A549 (cell line): ENCODE measurements around the gene USP2. TPM values are rescaled to one million over a fixed set of nuclear protein-coding genes. Genes with fewer than 3 reads are reported as not detected.
"Not testable (repeated sequence)": the region's sequence is repeated elsewhere in the genome, so short reads cannot be mapped to it uniquely, and the experiment has no call there.

Experiments used
- ATAC-seq, 2 experiments: fragments of 200-7000 bp in 1 of 2; fragments of >200 bp in 1 of 2; cut with Nextera tagmentation in 1 of 2; cut with Tn5 transposase in 1 of 2; 3 replicates each; pipeline versions ENCODE4 v1.8.0 to v1.9.1; 2018 to 2020; ENCODE audit warnings: mild to moderate bottlenecking in 1 of 2, moderate library complexity in 1 of 2
- CTCF ChIA-PET: fragments of 300-600 bp; sonication (Branson Sonifier 250); formaldehyde crosslinking; extraction: SDS; loops from one replicate; lab custom pipeline; 2021; ENCODE audit warnings: antibody characterized with exemption, inconsistent platforms; lab: Yijun Ruan, JAX
- POLR2A ChIA-PET: fragments of 350-600 bp; formaldehyde crosslinking; extraction: SDS; loops from one replicate; lab custom pipeline; 2021; ENCODE audit warnings: antibody characterized with exemption, inconsistent platforms; lab: Yijun Ruan, JAX
- DNase-seq, 2 experiments: peaks; one replicate each; pipeline versions ENCODE4 v3.0.0 to v3.0.0-alpha.2; 2011 to 2016; ENCODE audit warnings: low read depth in 1 of 2, low spot score in 1 of 2
- FAIRE-seq: peaks from 2 replicates; lab custom pipeline; 2011; peaks lifted over from hg19 to GRCh38; lab: Jason Lieb, UNC
- H3K27ac ChIP-seq, 2 experiments: fragments of >200 bp; sonication (Bioruptor Twin); formaldehyde crosslinking; 3 replicates each; pipeline ENCODE4 v1.5.1; 2016 to 2017
- H3K4me1 ChIP-seq: fragments of >200 bp; sonication (Bioruptor Twin); formaldehyde crosslinking; 3 replicates; pipeline ENCODE4 v1.6.1; 2016
- H3K4me2 ChIP-seq: fragments of >200 bp; sonication (Bioruptor Twin); formaldehyde crosslinking; 3 replicates; pipeline ENCODE4 v1.6.1; 2016
- H3K4me3 ChIP-seq: fragments of >200 bp; sonication (Bioruptor Twin); formaldehyde crosslinking; 3 replicates; pipeline ENCODE4 v1.5.1; 2016
- H3K9me3 ChIP-seq: fragments of >200 bp; sonication (Bioruptor Twin); formaldehyde crosslinking; 3 replicates; pipeline ENCODE4 v1.6.1; 2016
- CBX2 ChIP-seq: fragments of 200-600 bp; sonication (generic); IDR thresholded peaks from 2 replicates; pipeline ENCODE4 v1.6.1; 2016; ENCODE audit warnings: low read depth, mild to moderate bottlenecking, borderline replicate concordance
- CEBPB ChIP-seq, 2 experiments: fragments of >200 bp in 1 of 2; sonication (Bioruptor Twin) in 1 of 2; formaldehyde crosslinking in 1 of 2; IDR thresholded peaks; 2 replicates each; pipeline ENCODE4 v1.6.1; 2012 to 2016
- FOSB ChIP-seq: fragments of 250-450 bp; sonication (Bioruptor Pico); IDR thresholded peaks from 2 replicates; pipeline ENCODE4 v1.5.0; 2020; ENCODE audit warnings: mild to moderate bottlenecking, moderate library complexity
- HEYL ChIP-seq: fragments of 250-450 bp; sonication (Bioruptor Pico); IDR thresholded peaks from 2 replicates; pipeline ENCODE4 v1.8.0; 2021; ENCODE audit warnings: mild to moderate bottlenecking, moderate library complexity
- HOXA7 ChIP-seq: fragments of 250-450 bp; sonication (Bioruptor Pico); IDR thresholded peaks from 2 replicates; pipeline ENCODE4 v1.5.0; 2020; ENCODE audit warnings: mild to moderate bottlenecking, moderate library complexity
- JUN ChIP-seq, 2 experiments: fragments of >200 bp; sonication (Bioruptor Twin); formaldehyde crosslinking; IDR thresholded peaks; 2 replicates in 1 of 2; 3 replicates in 1 of 2; pipeline ENCODE4 v1.6.1; 2016 to 2017
- JUNB ChIP-seq: fragments of >200 bp; sonication (Bioruptor Twin); formaldehyde crosslinking; IDR thresholded peaks from 2 replicates; pipeline ENCODE4 v1.6.1; 2016
- KDM1A ChIP-seq: fragments of 200-600 bp; sonication (generic); IDR thresholded peaks from 2 replicates; pipeline ENCODE4 v1.6.1; 2016; ENCODE audit warnings: low read depth, mild to moderate bottlenecking
- RAD21 ChIP-seq, 2 experiments: fragments of >200 bp in 1 of 2; sonication (Bioruptor Twin) in 1 of 2; formaldehyde crosslinking in 1 of 2; IDR thresholded peaks in 1 of 2; conservative IDR thresholded peaks in 1 of 2; 2 replicates in 1 of 2; 3 replicates in 1 of 2; pipeline ENCODE4 v1.6.1; 2012 to 2018; ENCODE audit warnings: inconsistent platforms in 1 of 2
- RARB ChIP-seq: fragments of 250-450 bp; sonication (Bioruptor Pico); IDR thresholded peaks from 2 replicates; pipeline ENCODE4 v1.8.0; 2021; ENCODE audit warnings: mild to moderate bottlenecking, moderate library complexity
- SREBF2 ChIP-seq: fragments of 450-650 bp; IDR thresholded peaks from 2 replicates; pipeline ENCODE4 v1.6.1; 2014; ENCODE audit warnings: mild to moderate bottlenecking, moderate library complexity
- TP53 ChIP-seq: fragments of 250-450 bp; sonication (Bioruptor Pico); IDR thresholded peaks from 2 replicates; pipeline ENCODE4 v1.5.0; 2021; ENCODE audit warnings: mild to moderate bottlenecking, moderate library complexity
- WGBS: methylation state at CpG from one replicate; pipeline ENCODE4 v1.1.6; 2017; ENCODE audit errors: missing lambda C conversion rate; 5-methylcytosine and 5-hydroxymethylcytosine counted together
- polyA plus RNA-seq, 4 experiments: library from polyadenylated mRNA; depleted of rRNA in 3 of 4; stranded (reverse); fragments of >200 nt; fragmentation: RNase III in 1 of 4; extraction: RNeasy Plus Mini Kit Qiagen cat#74134 plus additional on column Dnase treatment in 1 of 4; gene quantifications; 2 replicates in 3 of 4; 3 replicates in 1 of 4; pipeline ENCODE4 v1.2.3, GENCODE V29; 2011 to 2017
- TF ChIP-seq, protein P1 (sequence below): IDR thresholded peaks from 2 replicates; pipeline ENCODE4 v1.6.1; 2012
- TF ChIP-seq, protein P2 (sequence below): IDR thresholded peaks from 2 replicates; pipeline ENCODE4 v1.6.1; 2012; ENCODE audit warnings: low read depth, borderline replicate concordance
- TF ChIP-seq, protein P3 (sequence below): fragments of >200 bp; sonication (Bioruptor Twin); formaldehyde crosslinking; IDR thresholded peaks from 2 replicates; pipeline ENCODE4 v1.6.1; 2016

Gene USP2
- polyA plus RNA-seq, 2 of the 4 experiments (the other 2 are of a cell fraction), result 0.30 to 0.48 TPM

DNA sequence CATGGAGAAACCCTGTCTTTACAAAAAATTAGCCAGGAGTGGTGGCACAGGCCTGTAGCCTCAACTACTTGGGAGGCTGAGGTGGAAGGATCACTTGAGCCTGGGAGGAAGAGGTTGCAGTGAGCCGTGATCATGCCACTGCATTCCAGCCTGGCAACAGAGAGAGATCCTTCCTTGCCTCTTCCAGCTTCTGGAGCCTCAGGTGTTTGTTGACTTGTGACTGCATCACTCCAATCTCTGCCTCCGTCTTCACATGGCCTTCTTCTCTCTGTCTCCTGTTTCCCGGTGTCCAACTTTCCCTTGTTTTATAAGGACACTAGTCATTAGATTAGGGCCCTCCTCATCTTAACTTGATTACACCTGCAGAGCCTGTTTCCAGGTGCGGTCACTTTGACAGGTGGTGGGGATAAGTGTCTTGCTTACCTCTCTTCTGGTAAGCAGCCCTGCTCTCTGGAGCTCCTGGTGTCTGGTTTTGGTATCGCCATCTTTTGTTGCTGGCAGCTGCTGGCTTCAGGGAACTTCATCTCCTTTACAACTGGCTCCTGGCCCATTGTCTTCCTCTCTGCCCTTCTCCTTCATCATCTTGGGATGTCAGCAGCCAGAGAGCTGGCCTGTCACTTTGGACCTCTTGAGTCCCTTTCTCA is 8.2 kb upstream of the USP2 start:
- no peaks in the 10 kb centered on the region for H3K9me3 ChIP-seq
- ATAC-seq, result peak; percentile 47 to 76; a peak in 3 of 6 replicates
- H3K4me2 ChIP-seq, result no peak overlapping the region
- POLR2A ChIA-PET, result no interaction called here
- no peak overlapping the region for H3K4me3 ChIP-seq
- CTCF ChIA-PET, result interaction anchor here (0.7 to 1.2 kb wide), 2 partner anchors 13 to 16 kb away, joined by 3 read pairs; no protein-coding TSS in a partner anchor
- WGBS, result 78% methylated on average over 5 of the region's 5 CpGs
- DNase-seq, result peak in 1 of 2 experiments; percentile 40
- no peak for FAIRE-seq
- H3K27ac ChIP-seq, result no peak overlapping the region
- no peaks in the 10 kb centered on the region for H3K4me1 ChIP-seq
- TF ChIP-seq RAD21 (conservative IDR thresholded peaks at IDR 0.05 in 1 of 2, IDR thresholded peaks at IDR 0.05 in 1 of 2) (0 out of 5 replicates have a peak, but pooled peaks of 1 of the 2 experiments have one; percentile 6), CEBPB (IDR thresholded peaks at IDR 0.05) (no peak)

DNA sequence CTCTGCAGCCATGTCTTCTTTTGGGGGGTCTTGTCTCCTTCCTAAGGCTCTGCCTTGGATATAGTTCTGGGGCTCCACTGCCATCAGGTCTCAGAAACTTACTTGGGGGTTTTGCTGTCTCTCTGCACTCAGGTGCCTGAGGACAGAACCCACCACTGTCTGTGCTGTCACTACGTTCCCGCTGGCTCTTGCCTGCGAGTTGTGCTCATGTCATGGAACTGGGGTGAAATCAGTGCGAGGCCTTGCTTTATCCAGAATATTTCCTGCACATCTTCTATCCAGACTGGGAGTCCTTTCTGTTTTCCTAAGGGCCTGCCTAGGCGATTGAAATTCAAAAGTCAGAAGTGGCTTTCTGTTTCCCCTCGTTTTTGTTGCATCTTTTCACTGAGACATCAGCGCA is 6.6 kb upstream of the USP2 start:
- no peaks in the 10 kb centered on the region for H3K9me3 ChIP-seq
- 75% methylated on average over 7 of the region's 7 CpGs for WGBS
- DNase-seq (no peak), ATAC-seq (no peak), FAIRE-seq (no peak)
- no peaks in the 10 kb centered on the region for H3K4me1 ChIP-seq
- H3K27ac ChIP-seq, result no peak overlapping the region
- H3K4me3 ChIP-seq, result no peak overlapping the region
- ChIA-PET POLR2A (no interaction called here), CTCF (interaction anchor here (1.3 to 1.7 kb wide), 2 partner anchors 14 to 86 kb away, joined by 3 to 5 read pairs; no protein-coding TSS in a partner anchor)
- H3K4me2 ChIP-seq, result no peak overlapping the region
- TF ChIP-seq RARB (CRISPR knock-in tag) (no peak), CBX2 (no peak), SREBF2 (no peak), TP53 (CRISPR knock-in tag) (no peak), JUNB (no peak), KDM1A (no peak), HOXA7 (CRISPR knock-in tag) (no peak), FOSB (CRISPR knock-in tag) (no peak), HEYL (CRISPR knock-in tag) (no peak)
- TF ChIP-seq, protein P1, sequence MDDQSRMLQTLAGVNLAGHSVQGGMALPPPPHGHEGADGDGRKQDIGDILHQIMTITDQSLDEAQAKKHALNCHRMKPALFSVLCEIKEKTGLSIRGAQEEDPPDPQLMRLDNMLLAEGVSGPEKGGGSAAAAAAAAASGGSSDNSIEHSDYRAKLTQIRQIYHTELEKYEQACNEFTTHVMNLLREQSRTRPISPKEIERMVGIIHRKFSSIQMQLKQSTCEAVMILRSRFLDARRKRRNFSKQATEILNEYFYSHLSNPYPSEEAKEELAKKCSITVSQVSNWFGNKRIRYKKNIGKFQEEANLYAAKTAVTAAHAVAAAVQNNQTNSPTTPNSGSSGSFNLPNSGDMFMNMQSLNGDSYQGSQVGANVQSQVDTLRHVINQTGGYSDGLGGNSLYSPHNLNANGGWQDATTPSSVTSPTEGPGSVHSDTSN, result no peak
- TF ChIP-seq, protein P2, sequence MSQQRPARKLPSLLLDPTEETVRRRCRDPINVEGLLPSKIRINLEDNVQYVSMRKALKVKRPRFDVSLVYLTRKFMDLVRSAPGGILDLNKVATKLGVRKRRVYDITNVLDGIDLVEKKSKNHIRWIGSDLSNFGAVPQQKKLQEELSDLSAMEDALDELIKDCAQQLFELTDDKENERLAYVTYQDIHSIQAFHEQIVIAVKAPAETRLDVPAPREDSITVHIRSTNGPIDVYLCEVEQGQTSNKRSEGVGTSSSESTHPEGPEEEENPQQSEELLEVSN, result no peak

DNA sequence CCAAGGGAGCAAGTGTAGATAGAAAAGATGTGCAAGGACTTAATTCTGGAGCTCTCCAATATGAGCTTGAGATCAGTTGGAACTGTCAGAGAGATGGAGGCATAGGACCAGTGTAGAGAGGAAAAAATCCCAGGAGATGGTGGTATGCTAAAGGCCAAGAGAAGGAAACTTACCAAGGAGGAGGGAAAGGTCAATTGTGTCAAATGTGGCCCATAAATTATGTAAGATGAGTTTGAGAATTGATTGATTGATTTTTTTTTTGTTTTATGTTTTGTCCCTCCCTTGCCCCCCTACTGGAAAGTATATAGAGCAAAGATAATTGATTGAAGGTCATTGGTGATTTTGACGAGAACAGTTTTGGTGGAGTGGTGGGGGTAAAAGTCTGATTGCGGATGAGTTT is 2.8 kb upstream of the USP2 start:
- TF ChIP-seq, protein P3, sequence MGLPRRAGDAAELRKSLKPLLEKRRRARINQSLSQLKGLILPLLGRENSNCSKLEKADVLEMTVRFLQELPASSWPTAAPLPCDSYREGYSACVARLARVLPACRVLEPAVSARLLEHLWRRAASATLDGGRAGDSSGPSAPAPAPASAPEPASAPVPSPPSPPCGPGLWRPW, result no peak
- no peak for TF ChIP-seq JUN (IDR thresholded peaks at IDR 0.05)
- ChIA-PET CTCF (interaction anchor here (0.9 to 20.0 kb wide), 7 partner anchors 11 to 724 kb away, joined by 3 to 341 read pairs (median 4); no protein-coding TSS in a partner anchor), POLR2A (no interaction called here)
- Histone ChIP-seq H3K9me3 (no peaks in the 10 kb centered on the region), H3K27ac (no peak overlapping the region), H3K4me2 (no peak overlapping the region), H3K4me3 (no peak overlapping the region), H3K4me1 (peaks cover 4% of the 10 kb centered on the region; the same call in 1 of the 3 replicates)
- DNase-seq (no peak), ATAC-seq (no peak), FAIRE-seq (no peak)
- 91% methylated on average over 2 of the region's 2 CpGs for WGBS

DNA sequence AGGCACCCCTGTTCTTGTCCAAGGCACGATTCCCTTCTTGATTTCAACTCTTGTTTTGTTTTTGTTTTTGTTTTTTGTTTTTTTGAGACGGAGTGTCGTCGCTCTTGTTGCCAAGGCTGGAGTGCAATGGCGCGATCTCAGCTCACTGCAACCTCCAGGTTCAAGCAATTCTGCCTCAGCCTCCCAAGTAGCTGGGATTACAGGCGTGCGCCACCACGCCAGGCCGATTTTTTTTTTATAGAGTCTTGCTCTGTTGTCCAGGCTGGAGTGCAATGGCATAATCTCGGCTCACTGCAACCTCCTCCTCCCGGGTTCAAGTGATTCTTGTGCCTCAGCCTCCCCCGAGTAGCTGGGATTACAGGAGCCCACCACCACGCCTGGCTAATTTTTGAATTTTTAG is 1.0 kb upstream of the USP2 start:
- POLR2A ChIA-PET, DNase-seq, H3K9me3 ChIP-seq, H3K27ac ChIP-seq, H3K4me1 ChIP-seq, H3K4me3 ChIP-seq, ATAC-seq, FAIRE-seq: not testable (repeated sequence)
- CTCF ChIA-PET, result interaction anchor here (0.8 to 20.0 kb wide), 17 partner anchors 9 to 94 kb away, joined by 3 to 341 read pairs (median 8); no protein-coding TSS in a partner anchor
- peak overlapping the region; percentile 84 for H3K4me2 ChIP-seq
- WGBS, result 77% methylated on average over 14 of the region's 14 CpGs
